ENCODE data around the gene ZNF488. TPM values are rescaled to one million over a fixed set of nuclear protein-coding genes. Genes with fewer than 3 reads are reported as not detected.

The ZNF488 gene
- total and polyA plus RNA-seq, 10 of the 15 experiments (the other 5 are each of a cell fraction or from before 2014, with no cell fraction given), result not detected

DNA sequence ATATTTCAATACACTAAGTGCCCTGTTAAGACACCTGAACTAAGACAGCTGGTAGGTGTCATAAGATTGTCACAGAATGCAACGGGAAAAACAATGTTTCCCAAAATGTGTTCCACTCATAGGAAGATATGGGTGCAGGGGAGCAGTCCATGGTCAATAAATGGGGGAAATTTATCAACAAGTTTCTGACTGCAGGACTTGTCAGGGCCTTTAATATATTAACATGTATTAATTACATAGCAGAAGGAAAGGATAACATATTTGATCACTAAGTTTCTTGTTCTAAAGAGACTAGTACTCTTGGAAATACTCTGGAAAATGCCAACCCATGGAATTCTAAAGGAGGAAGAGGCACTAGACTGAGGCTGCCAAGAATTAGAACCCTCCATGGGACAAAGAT is 29.2 kb downstream of the ZNF488 start:
- no peak for DNase-seq (ENCODE audit: low read depth, low spot score)
- intact Hi-C loops (cut with micrococcal nuclease; ENCODE audit: unreplicated experiment), result no loop called here
- Histone ChIP-seq H3K4me2 (ENCODE audit: control insufficient read depth, insufficient read depth) (no peak overlapping the region), H4K20me1 (ENCODE audit: control insufficient read depth, insufficient read depth) (no peaks in the 10 kb centered on the region), H3K9ac (ENCODE audit: control insufficient read depth, insufficient read depth, low read length) (no peak overlapping the region), H3K27ac (ENCODE audit: control insufficient read depth, insufficient read depth) (no peak overlapping the region), H3K27me3 (replicated peaks in 1 of 2; ENCODE audit: control insufficient read depth in 2 of 2, insufficient read depth in 2 of 2, low read length in 1 of 2) (no peaks in the 10 kb centered on the region; a peak in 1 of 4 replicates), H3K79me2 (ENCODE audit: control insufficient read depth, insufficient read depth, low read length) (no peaks in the 10 kb centered on the region), H3K9me3 (replicated peaks; ENCODE audit: control insufficient read depth, insufficient read depth, low read length) (no peaks in the 10 kb centered on the region), H3K4me1 (ENCODE audit: control insufficient read depth, insufficient read depth, low read length) (no peaks in the 10 kb centered on the region), H3K4me3 (no peak overlapping the region), H3K36me3 (ENCODE audit: control insufficient read depth in 2 of 2, insufficient read depth in 2 of 2, low read length in 1 of 2) (no peaks in the 10 kb centered on the region), H2AFZ (ENCODE audit: control insufficient read depth, low read depth, low read length) (no peak overlapping the region)
- FAIRE-seq, result no peak
- in situ Hi-C loops (cut with MboI), result no loop called here
- TF ChIP-seq EGR1 (IDR thresholded peaks at IDR 0.05; ENCODE audit: borderline replicate concordance in 1 of 2, low read depth in 2 of 2, low read length in 2 of 2) (no peak), MTA3 (IDR thresholded peaks at IDR 0.05; ENCODE audit: borderline replicate concordance, low read length) (no peak), NFXL1 (IDR thresholded peaks at IDR 0.05; ENCODE audit: borderline replicate concordance) (no peak), WRNIP1 (IDR thresholded peaks at IDR 0.05; ENCODE audit: borderline replicate concordance, low read depth, low read length) (no peak), IKZF2 (IDR thresholded peaks at IDR 0.05) (no peak), TCF3 (IDR thresholded peaks at IDR 0.05; ENCODE audit: borderline replicate concordance, insufficient read depth, low read depth, low read length) (no peak)
- TF ChIP-seq, protein P1, sequence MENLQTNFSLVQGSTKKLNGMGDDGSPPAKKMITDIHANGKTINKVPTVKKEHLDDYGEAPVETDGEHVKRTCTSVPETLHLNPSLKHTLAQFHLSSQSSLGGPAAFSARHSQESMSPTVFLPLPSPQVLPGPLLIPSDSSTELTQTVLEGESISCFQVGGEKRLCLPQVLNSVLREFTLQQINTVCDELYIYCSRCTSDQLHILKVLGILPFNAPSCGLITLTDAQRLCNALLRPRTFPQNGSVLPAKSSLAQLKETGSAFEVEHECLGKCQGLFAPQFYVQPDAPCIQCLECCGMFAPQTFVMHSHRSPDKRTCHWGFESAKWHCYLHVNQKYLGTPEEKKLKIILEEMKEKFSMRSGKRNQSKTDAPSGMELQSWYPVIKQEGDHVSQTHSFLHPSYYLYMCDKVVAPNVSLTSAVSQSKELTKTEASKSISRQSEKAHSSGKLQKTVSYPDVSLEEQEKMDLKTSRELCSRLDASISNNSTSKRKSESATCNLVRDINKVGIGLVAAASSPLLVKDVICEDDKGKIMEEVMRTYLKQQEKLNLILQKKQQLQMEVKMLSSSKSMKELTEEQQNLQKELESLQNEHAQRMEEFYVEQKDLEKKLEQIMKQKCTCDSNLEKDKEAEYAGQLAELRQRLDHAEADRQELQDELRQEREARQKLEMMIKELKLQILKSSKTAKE (IDR thresholded peaks at IDR 0.05; ENCODE audit: low read depth, poor library complexity, severe bottlenecking), result no peak
- TF ChIP-seq, protein P2, sequence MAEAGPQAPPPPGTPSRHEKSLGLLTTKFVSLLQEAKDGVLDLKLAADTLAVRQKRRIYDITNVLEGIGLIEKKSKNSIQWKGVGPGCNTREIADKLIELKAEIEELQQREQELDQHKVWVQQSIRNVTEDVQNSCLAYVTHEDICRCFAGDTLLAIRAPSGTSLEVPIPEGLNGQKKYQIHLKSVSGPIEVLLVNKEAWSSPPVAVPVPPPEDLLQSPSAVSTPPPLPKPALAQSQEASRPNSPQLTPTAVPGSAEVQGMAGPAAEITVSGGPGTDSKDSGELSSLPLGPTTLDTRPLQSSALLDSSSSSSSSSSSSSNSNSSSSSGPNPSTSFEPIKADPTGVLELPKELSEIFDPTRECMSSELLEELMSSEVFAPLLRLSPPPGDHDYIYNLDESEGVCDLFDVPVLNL (IDR thresholded peaks at IDR 0.05; ENCODE audit: low read depth, low read length), result no peak
- TF ChIP-seq, protein P3, sequence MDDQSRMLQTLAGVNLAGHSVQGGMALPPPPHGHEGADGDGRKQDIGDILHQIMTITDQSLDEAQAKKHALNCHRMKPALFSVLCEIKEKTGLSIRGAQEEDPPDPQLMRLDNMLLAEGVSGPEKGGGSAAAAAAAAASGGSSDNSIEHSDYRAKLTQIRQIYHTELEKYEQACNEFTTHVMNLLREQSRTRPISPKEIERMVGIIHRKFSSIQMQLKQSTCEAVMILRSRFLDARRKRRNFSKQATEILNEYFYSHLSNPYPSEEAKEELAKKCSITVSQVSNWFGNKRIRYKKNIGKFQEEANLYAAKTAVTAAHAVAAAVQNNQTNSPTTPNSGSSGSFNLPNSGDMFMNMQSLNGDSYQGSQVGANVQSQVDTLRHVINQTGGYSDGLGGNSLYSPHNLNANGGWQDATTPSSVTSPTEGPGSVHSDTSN (IDR thresholded peaks at IDR 0.05; ENCODE audit: insufficient replicate concordance, low read depth, low read length), result no peak
- ChIA-PET POLR2A (no interaction called here), SMC1A (ENCODE audit: uncharacterized antibody, unreplicated experiment) (no interaction called here), RAD21 (ENCODE audit: unreplicated experiment) (no interaction called here), CTCF (interaction anchor here (2.1 kb wide), 1 partner anchor 15 kb away, joined by 6 read pairs; no protein-coding TSS in a partner anchor)
- no TSS peak for BruUV-seq (replicated peaks)
- ATAC-seq, result no peak
- WGBS (ENCODE audit: insufficient coverage, insufficient replicate concordance, low lambda C conversion rate, missing lambda C conversion rate), result 0% methylated on average over 1 of the region's 1 CpG
